Upper lobe of right lung (tissue), 1 donor: ENCODE data around the gene PTPRH. TPM values are rescaled to one million over a fixed set of nuclear protein-coding genes. Genes with fewer than 3 reads are reported as not detected.

Source experiments
- ATAC-seq: fragments of 200-7000 bp; cut with Tn5 transposase; one replicate; pipeline ENCODE4 v1.9.1; 2020; ENCODE audit warnings: mild to moderate bottlenecking, moderate library complexity
- DNase-seq: peaks from one replicate; pipeline ENCODE4 v3.0.0-alpha.2; 2020
- H3K27ac ChIP-seq: fragments of 200-600 bp; one replicate; pipeline ENCODE4 v1.8.0; 2022
- H3K27me3 ChIP-seq: fragments of 200-600 bp; one replicate; pipeline ENCODE4 v1.8.0; 2022; ENCODE audit warnings: mild to moderate bottlenecking
- H3K36me3 ChIP-seq: fragments of 200-600 bp; one replicate; pipeline ENCODE4 v1.8.0; 2022
- H3K4me1 ChIP-seq: fragments of 200-600 bp; one replicate; pipeline ENCODE4 v1.8.0; 2022
- H3K4me3 ChIP-seq: fragments of 200-600 bp; one replicate; pipeline ENCODE4 v1.8.0; 2022; ENCODE audit warnings: mild to moderate bottlenecking
- H3K9me3 ChIP-seq: fragments of 200-600 bp; one replicate; pipeline ENCODE4 v1.8.0; 2022
- intact Hi-C: fragments of 100-400 bp; cut with DNase I; formaldehyde crosslinking; loops from one replicate; pipeline ENCODE4 v1.11.0; 2022
- long read RNA-seq: library from polyadenylated mRNA; unstranded; transcript quantifications from one replicate; pipeline ENCODE4 v2.0.0, GENCODE V29; 2021
- total RNA-seq: library from RNA; stranded (reverse); fragmentation: NEBNext Ultra II Directional; extraction: Animal tissue kit (Norgen Biotek cat#: 25700); gene quantifications from one replicate; pipeline ENCODE4 v1.2.1, GENCODE V29; 2021
- TF ChIP-seq, protein P1 (sequence below): fragments of 200-600 bp; IDR thresholded peaks from one replicate; pipeline ENCODE4 v1.8.0; 2022; ENCODE audit warnings: antibody characterized with exemption
- donor health status: DM: no; HTN: yes; CAD: no; lungs with severe emphysema.

The PTPRH gene, protein sequence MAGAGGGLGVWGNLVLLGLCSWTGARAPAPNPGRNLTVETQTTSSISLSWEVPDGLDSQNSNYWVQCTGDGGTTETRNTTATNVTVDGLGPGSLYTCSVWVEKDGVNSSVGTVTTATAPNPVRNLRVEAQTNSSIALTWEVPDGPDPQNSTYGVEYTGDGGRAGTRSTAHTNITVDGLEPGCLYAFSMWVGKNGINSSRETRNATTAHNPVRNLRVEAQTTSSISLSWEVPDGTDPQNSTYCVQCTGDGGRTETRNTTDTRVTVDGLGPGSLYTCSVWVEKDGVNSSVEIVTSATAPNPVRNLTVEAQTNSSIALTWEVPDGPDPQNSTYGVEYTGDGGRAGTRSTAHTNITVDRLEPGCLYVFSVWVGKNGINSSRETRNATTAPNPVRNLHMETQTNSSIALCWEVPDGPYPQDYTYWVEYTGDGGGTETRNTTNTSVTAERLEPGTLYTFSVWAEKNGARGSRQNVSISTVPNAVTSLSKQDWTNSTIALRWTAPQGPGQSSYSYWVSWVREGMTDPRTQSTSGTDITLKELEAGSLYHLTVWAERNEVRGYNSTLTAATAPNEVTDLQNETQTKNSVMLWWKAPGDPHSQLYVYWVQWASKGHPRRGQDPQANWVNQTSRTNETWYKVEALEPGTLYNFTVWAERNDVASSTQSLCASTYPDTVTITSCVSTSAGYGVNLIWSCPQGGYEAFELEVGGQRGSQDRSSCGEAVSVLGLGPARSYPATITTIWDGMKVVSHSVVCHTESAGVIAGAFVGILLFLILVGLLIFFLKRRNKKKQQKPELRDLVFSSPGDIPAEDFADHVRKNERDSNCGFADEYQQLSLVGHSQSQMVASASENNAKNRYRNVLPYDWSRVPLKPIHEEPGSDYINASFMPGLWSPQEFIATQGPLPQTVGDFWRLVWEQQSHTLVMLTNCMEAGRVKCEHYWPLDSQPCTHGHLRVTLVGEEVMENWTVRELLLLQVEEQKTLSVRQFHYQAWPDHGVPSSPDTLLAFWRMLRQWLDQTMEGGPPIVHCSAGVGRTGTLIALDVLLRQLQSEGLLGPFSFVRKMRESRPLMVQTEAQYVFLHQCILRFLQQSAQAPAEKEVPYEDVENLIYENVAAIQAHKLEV
- not detected for total RNA-seq
- long read RNA-seq, partial matches to known transcripts = 0 of 1 reads
- long read RNA-seq, other reads (novel, unspliced or antisense) = 1 of 1 reads

DNA sequence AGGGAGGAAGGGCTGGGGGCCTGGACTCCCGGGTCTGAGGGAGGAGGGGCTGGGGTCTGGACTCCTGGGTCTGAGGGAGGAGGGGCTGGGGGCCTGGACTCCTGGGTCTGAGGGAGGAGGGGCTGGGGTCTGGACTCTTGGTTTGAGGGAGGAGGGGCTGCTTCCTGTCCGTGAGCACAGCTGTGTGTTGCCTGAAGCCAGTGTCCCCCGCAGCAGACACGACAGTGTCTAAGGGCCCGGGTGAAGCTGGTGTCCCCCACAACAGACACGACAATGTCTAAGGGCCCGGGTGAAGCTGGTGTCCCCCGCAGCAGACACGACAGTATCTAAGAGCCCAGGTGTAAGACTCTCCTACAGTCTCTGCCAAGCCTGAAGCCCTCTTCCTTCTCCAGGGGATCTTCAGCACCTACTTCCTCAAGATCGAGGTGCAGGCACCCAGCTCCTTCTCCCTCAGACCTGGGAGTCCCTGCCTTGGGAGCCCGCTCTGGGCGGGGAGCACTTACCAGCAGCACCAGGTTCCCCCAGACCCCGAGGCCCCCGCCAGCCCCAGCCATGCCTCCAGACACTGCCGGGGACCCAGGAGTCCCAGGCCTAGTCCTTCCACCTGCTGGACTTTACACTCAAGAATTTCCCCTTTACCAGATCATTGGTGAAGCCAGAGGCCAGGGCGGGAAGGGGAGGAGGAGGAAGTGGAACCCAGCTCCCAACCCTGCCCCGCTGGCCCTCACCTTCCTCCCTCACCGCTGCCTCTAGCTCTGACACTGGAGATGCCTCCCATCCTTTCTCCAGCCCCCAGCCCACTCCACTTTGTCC lies at the start of gene PTPRH:
Gene PTPRH (minus strand): TSS at position 622 of the 813 bp plus-strand sequence. CDS start 68 bp downstream, at position 554.
- Histone ChIP-seq H3K4me1 (peaks cover 5% of the 10 kb centered on the region), H3K27ac (no peak within 1 kb of the TSS), H3K4me3 (no peak within 1 kb of the TSS), H3K27me3 (no peaks in the 10 kb centered on the region), H3K36me3 (no peaks in the 10 kb centered on the region), H3K9me3 (no peaks in the 10 kb centered on the region)
- ATAC-seq = peak; percentile 15
- no peak for DNase-seq
- TF ChIP-seq, protein P1, sequence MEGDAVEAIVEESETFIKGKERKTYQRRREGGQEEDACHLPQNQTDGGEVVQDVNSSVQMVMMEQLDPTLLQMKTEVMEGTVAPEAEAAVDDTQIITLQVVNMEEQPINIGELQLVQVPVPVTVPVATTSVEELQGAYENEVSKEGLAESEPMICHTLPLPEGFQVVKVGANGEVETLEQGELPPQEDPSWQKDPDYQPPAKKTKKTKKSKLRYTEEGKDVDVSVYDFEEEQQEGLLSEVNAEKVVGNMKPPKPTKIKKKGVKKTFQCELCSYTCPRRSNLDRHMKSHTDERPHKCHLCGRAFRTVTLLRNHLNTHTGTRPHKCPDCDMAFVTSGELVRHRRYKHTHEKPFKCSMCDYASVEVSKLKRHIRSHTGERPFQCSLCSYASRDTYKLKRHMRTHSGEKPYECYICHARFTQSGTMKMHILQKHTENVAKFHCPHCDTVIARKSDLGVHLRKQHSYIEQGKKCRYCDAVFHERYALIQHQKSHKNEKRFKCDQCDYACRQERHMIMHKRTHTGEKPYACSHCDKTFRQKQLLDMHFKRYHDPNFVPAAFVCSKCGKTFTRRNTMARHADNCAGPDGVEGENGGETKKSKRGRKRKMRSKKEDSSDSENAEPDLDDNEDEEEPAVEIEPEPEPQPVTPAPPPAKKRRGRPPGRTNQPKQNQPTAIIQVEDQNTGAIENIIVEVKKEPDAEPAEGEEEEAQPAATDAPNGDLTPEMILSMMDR = no peak
- intact Hi-C loops = no loop called here

DNA sequence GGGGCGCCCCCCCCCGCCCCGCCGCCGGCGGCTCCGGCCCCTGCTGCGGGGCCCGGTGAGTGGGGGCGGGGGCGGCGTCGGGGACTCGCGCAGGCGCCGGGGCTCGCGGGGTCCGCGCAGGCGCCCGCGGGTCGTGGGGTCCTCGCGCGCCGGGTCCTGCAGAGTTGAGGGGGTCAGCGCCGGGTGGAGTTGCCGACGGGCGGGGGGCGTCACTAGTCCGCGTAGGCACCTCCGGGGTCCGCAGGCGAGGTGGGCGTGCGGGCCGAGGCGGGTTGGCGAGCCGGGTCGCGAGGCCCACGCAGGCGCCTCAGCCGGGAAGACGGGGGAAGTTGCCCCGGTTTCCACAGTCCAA lies 49.2 kb upstream of the PTPRH start:
- peaks cover 38% of the 10 kb centered on the region for H3K4me1 ChIP-seq
- H3K4me3 ChIP-seq = peak overlapping the region; percentile 86
- H3K36me3 ChIP-seq = no peaks in the 10 kb centered on the region
- no peaks in the 10 kb centered on the region for H3K27me3 ChIP-seq
- ATAC-seq = peak; percentile 1
- no peaks in the 10 kb centered on the region for H3K9me3 ChIP-seq
- H3K27ac ChIP-seq = peak overlapping the region; percentile 92
- DNase-seq = no peak
- TF ChIP-seq, protein P1 = no peak
- intact Hi-C loops = no loop called here

DNA sequence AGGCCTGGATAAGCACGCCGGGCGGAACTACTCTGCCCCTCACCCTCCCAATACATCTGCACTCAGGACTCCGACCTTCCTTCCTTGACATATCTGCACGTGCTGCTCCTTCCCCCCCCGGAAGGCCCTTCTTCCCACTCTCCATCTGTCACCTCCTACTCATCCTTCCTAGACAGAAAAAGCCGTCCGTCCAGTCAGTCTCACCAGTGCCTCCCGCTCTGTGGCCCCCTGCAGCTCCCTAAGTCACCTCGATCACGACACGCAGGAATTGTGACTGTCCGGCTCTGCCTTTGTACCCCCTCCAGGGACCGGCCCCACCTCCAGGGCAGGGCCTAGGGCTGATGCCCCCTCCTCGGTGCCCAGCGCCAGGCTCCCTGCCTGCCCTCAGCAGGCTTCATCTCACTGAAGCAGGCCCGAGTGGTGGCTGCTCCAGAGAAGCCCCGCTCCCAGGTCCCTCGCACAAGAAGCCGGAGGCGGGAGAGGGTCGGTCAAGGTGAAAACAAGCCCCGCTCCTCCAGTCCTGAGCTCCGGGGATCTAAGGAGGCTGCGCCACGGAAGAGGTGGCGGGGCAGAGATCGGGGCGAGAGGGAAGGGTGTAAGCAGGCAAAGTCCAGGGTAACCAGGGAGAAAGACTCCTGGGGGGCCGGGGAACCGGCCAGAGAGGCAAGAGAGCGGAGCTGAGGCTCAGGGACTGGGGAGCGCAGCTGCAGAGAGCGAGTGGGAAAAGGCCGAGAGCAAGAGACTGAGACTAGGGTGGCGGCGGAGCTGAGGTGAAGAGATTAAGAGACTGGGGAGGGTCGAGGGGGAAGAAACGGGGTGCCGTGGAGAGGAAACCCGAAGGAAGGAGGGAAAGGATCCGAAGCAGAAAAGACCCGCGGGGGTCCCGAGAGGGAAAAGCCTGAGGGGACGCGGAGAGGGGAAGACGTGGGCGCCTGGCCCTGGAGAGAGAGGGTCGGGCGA lies 48.4 kb upstream of the PTPRH start:
- H3K36me3 ChIP-seq = no peaks in the 10 kb centered on the region
- H3K27me3 ChIP-seq = no peaks in the 10 kb centered on the region
- H3K27ac ChIP-seq = peak overlapping the region; percentile 92
- ATAC-seq (no peak), DNase-seq (no peak)
- H3K4me1 ChIP-seq = peaks cover 38% of the 10 kb centered on the region
- peak overlapping the region; percentile 86 for H3K4me3 ChIP-seq
- intact Hi-C loops = no loop called here
- TF ChIP-seq, protein P1 = no peak
- H3K9me3 ChIP-seq = no peaks in the 10 kb centered on the region

DNA sequence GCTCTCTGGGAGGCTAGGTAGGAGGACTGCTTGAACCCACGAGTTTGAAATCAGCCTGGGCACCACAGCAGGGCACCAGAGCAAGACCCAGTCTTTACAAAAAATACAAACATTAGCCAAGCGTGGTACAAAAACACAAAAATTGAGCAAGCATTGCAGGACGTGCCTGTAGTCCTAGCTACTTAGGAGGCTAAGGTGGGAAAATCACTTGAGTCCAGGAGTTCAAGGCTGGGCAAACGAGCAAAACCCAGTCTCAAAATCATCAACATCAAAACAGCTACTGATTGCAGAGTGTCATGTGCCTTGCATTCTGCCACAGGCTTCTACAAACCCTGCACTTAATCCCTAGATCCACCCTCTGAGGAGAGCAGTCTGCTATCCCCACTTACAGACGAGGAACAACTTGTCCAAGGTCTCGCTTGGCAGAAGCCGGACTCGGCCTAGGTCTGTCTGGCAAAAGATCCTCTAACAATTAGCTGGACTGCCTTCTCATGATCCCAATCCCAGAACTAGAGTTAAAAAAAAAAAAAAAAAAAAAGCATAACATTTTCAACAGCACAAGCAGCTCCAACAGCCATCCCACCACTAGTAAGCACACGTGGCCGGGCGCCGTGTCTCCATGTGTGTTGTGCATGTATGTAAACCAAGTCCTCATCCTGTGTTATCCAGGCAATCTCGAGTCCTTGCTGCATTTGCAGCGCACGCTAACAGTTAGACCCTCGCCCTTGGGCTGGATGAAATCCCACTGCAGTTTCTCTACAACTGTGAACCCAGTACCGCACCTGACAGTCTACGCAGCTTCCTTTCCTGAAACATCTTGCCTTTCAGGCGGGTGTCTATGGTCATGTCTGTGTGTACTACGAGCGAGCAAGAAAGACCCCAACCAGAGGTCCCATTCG lies 47.5 kb upstream of the PTPRH start:
- Histone ChIP-seq H3K36me3 (no peaks in the 10 kb centered on the region), H3K4me1 (peaks cover 46% of the 10 kb centered on the region), H3K9me3 (no peaks in the 10 kb centered on the region), H3K27me3 (no peaks in the 10 kb centered on the region), H3K27ac (no peak overlapping the region), H3K4me3 (peak overlapping the region; percentile 86)
- TF ChIP-seq, protein P1 = no peak
- DNase-seq (no peak), ATAC-seq (no peak)
- intact Hi-C loops = no loop called here
